K562 (cell line): ENCODE results near the gene ADGRA3. TPM values are rescaled to one million over a fixed set of nuclear protein-coding genes. Genes with fewer than 3 reads are reported as not detected.

Experiments
- ATAC-seq: fragments of 200-7000 bp; cut with Tn5 transposase; 3 replicates; pipeline ENCODE4 v1.9.1; 2020; ENCODE audit warnings: moderate library complexity
- BruUV-seq: library from RNA; stranded (reverse); fragments of 400-500 nt; replicated peaks from 2 replicates; lab custom pipeline; 2021; lab: Mats Ljungman, UMichigan
- CTCF ChIA-PET: fragments of 300-600 bp; formaldehyde crosslinking; extraction: SDS; loops from one replicate; lab custom pipeline; 2021; ENCODE audit warnings: low intra/inter-chr PET ratio; lab: Yijun Ruan, JAX
- POLR2A ChIA-PET: fragments of 300-600, 350-650 bp; sonication (Branson Sonifier 250); formaldehyde crosslinking; extraction: SDS; loops from one replicate; lab custom pipeline; 2021; ENCODE audit warnings: antibody characterized with exemption, inconsistent platforms; lab: Yijun Ruan, JAX
- DNase-seq, 4 experiments: peaks; one replicate each; pipeline versions ENCODE4 v3.0.0 to v3.0.0-alpha.2; 2011 to 2018; ENCODE audit warnings: low spot score in 3 of 4, mixed read lengths in 3 of 4; ENCODE audit errors: extremely low read depth in 1 of 4
- FAIRE-seq: peaks from 2 replicates; lab custom pipeline; 2011; peaks lifted over from hg19 to GRCh38; lab: Jason Lieb, UNC
- H2AFZ ChIP-seq: 2 replicates; pipeline ENCODE4 v1.6.0; 2011; ENCODE audit warnings: low read depth, low read length, control low read depth, inconsistent platforms
- H3K27ac ChIP-seq: fragments of 200-600 bp; 3 replicates; pipeline ENCODE4 v1.8.0; 2011; ENCODE audit warnings: low read depth, mild to moderate bottlenecking, control low read depth, inconsistent platforms, low read length, moderate library complexity, mixed read lengths; ENCODE audit errors: extremely low read depth
- H3K27me3 ChIP-seq, 2 experiments: fragments of 300-600 bp in 1 of 2; 2 replicates in 1 of 2; 3 replicates in 1 of 2; pipeline versions ENCODE4 v1.6.0 to v1.8.0; 2011; ENCODE audit warnings: inconsistent platforms in 2 of 2, low read length in 2 of 2, mild to moderate bottlenecking in 1 of 2, mixed read lengths in 1 of 2, moderate library complexity in 1 of 2; ENCODE audit not compliant: control insufficient read depth in 2 of 2, insufficient read depth in 2 of 2
- H3K36me3 ChIP-seq: fragments of 300-600 bp; 3 replicates; pipeline ENCODE4 v1.8.0; 2011; ENCODE audit warnings: mild to moderate bottlenecking, low read length, inconsistent platforms; ENCODE audit not compliant: control insufficient read depth, insufficient read depth
- H3K4me1 ChIP-seq, 2 experiments: fragments of 200-600 bp in 1 of 2; replicated peaks in 1 of 2; 2 replicates in 1 of 2; 3 replicates in 1 of 2; pipeline versions ENCODE4 v1.5.1 to v1.8.0; 2011; ENCODE audit warnings: inconsistent platforms in 2 of 2, low read length in 2 of 2, mild to moderate bottlenecking in 1 of 2, mixed read lengths in 1 of 2, moderate library complexity in 1 of 2; ENCODE audit not compliant: control insufficient read depth in 2 of 2, insufficient read depth in 2 of 2
- H3K4me2 ChIP-seq: 2 replicates; pipeline ENCODE4 v1.6.1; 2011; ENCODE audit warnings: low read length, control low read depth, inconsistent platforms, mixed read lengths; ENCODE audit not compliant: insufficient read depth
- H3K4me3 ChIP-seq: fragments of 200-600 bp; sonication (generic), shearing (Covaris generic); 2 replicates; pipeline ENCODE4 v1.5.1; 2016; ENCODE audit warnings: control low read depth, inconsistent platforms
- H3K79me2 ChIP-seq: fragments of 200-600 bp; 3 replicates; pipeline ENCODE4 v1.8.0; 2011; ENCODE audit warnings: low read length, inconsistent platforms; ENCODE audit not compliant: control insufficient read depth, insufficient read depth
- H3K9ac ChIP-seq, 2 experiments: 2 replicates each; pipeline versions ENCODE4 v1.6.0 to v1.6.1; 2011; ENCODE audit warnings: low read depth in 2 of 2, low read length in 2 of 2, control low read depth in 1 of 2, inconsistent platforms in 1 of 2, mild to moderate bottlenecking in 1 of 2, mixed read lengths in 1 of 2; ENCODE audit not compliant: insufficient read depth in 1 of 2
- H3K9me1 ChIP-seq: one replicate; pipeline ENCODE4 v1.6.0; 2011; ENCODE audit warnings: inconsistent platforms, mild to moderate bottlenecking, low read length, moderate library complexity; ENCODE audit not compliant: control insufficient read depth, insufficient read depth
- H3K9me3 ChIP-seq: replicated peaks from 2 replicates; pipeline ENCODE4 v1.5.1; 2011; ENCODE audit warnings: low read depth, low read length, inconsistent platforms; ENCODE audit not compliant: control insufficient read depth, insufficient read depth
- H4K20me1 ChIP-seq: replicated peaks from 2 replicates; pipeline ENCODE4 v1.6.1; 2011; ENCODE audit warnings: low read length, inconsistent platforms, mixed read lengths; ENCODE audit not compliant: control insufficient read depth, insufficient read depth
- BRD9 ChIP-seq: fragments of 450-650 bp; IDR thresholded peaks from 2 replicates; pipeline ENCODE4 v1.6.1; 2018; ENCODE audit warnings: low read depth; ENCODE audit not compliant: partially characterized antibody
- DIDO1 ChIP-seq: fragments of 450-650 bp; IDR thresholded peaks from 2 replicates; pipeline ENCODE4 v1.6.1; 2016; ENCODE audit warnings: low read depth, missing biosample characterization, missing genetic modification characterization
- MLLT1 ChIP-seq, 2 experiments: fragments of 450-650 bp; IDR thresholded peaks; 2 replicates each; pipeline ENCODE4 v1.6.1; 2016
- MTA2 ChIP-seq: fragments of 450-650 bp; IDR thresholded peaks from 2 replicates; pipeline ENCODE4 v1.6.1; 2016; ENCODE audit warnings: low read depth
- MXI1 ChIP-seq: IDR thresholded peaks from 2 replicates; pipeline ENCODE4 v1.6.1; 2011; ENCODE audit warnings: low read depth, mild to moderate bottlenecking, improper control_type of control experiment, low read length
- PRMT5 ChIP-seq: sonication (generic); formaldehyde crosslinking; IDR thresholded peaks from 2 replicates; pipeline ENCODE4 v1.5.0; 2020; ENCODE audit warnings: missing genetic modification reagents
- RBM14 ChIP-seq: fragments of 200-400 bp; formaldehyde crosslinking; IDR thresholded peaks from 2 replicates; pipeline ENCODE4 v1.6.1; 2018; ENCODE audit warnings: low read depth, mild to moderate bottlenecking, low read length, moderate library complexity, borderline replicate concordance; ENCODE audit not compliant: insufficient read depth
- SRSF3 ChIP-seq: fragments of 200-400 bp; formaldehyde crosslinking; IDR thresholded peaks from 2 replicates; pipeline ENCODE4 v1.6.1; 2016; ENCODE audit warnings: mild to moderate bottlenecking, low read length, moderate library complexity; ENCODE audit not compliant: insufficient read depth
- ZC3H11A ChIP-seq: IDR thresholded peaks from 2 replicates; pipeline ENCODE4 v1.6.1; 2012; ENCODE audit warnings: low read depth, low read length, improper control_type of control experiment
- ZNF121 ChIP-seq: sonication (generic); formaldehyde crosslinking; conservative IDR thresholded peaks from 2 replicates; pipeline ENCODE4 v1.8.0; 2022; ENCODE audit warnings: missing genetic modification reagents
- ZNF511 ChIP-seq: sonication (generic); formaldehyde crosslinking; IDR thresholded peaks from 2 replicates; pipeline ENCODE4 v1.8.0; 2022; ENCODE audit warnings: mild to moderate bottlenecking, missing genetic modification reagents
- WGBS: fragments of 100-300 bp; shearing (Covaris generic); methylation state at CpG from one replicate; pipeline ENCODE4 v1.1.6; 2016; ENCODE audit warnings: low coverage, mixed read lengths; ENCODE audit not compliant: insufficient coverage; ENCODE audit errors: missing lambda C conversion rate; 5-methylcytosine and 5-hydroxymethylcytosine counted together
- in situ Hi-C: fragments of 300-500 bp; cut with MboI; formaldehyde crosslinking; loops from 4 replicates; pipeline ENCODE4 v1.15.0; 2018; ENCODE audit warnings: inconsistent platforms, mixed read lengths
- intact Hi-C: fragments of 100-400 bp; cut with micrococcal nuclease; formaldehyde crosslinking; loops from 2 replicates; pipeline ENCODE4 v1.14.2; 2022
- polyA plus RNA-seq, 8 experiments: library from polyadenylated mRNA; depleted of rRNA in 4 of 8; stranded (reverse) in 5 of 8; unstranded in 3 of 8; fragments of >200 nt; fragmentation: Nextera tagmentation in 2 of 8; fragmentation: Illumina TruSeq in 1 of 8; extraction: Ambion mirVana in 2 of 8; extraction: Trizol in 1 of 8; gene quantifications; 2 replicates each; pipeline versions ENCODE4 v1.2.1 to v1.2.3, GENCODE V29; 2011 to 2014; ENCODE audit warnings: inconsistent platforms in 1 of 8, missing spikeins in 1 of 8
- total RNA-seq, 7 experiments: library from RNA; depleted of rRNA in 6 of 7; stranded (reverse); fragments of >200 nt in 6 of 7; fragmentation: Illumina TruSeq in 2 of 7; extraction: Trizol in 2 of 7; gene quantifications; 2 replicates each; pipeline versions ENCODE4 v1.2.1 to v1.2.3, GENCODE V29; 2011 to 2021; ENCODE audit warnings: low replicate concordance in 1 of 7

Gene ADGRA3
- total and polyA plus RNA-seq, 9 of the 15 experiments (the other 6 are each of a cell fraction or from before 2014, with no cell fraction given): 0.06 to 2.3 (median 0.27) TPM; not detected in 3

GRCh38 chr4:22345678-22346077 is 170.2 kb downstream of the ADGRA3 start:
- no peak overlapping the region for H3K4me3 ChIP-seq

GRCh38 chr4:22345055-22345454 is 170.8 kb downstream of the ADGRA3 start:
- Histone ChIP-seq H3K36me3 (no peaks in the 10 kb centered on the region), H3K9me1 (no peaks in the 10 kb centered on the region), H3K79me2 (no peaks in the 10 kb centered on the region), H3K27ac (no peak overlapping the region), H3K4me3 (no peak overlapping the region), H4K20me1 (no peaks in the 10 kb centered on the region), H3K4me1 (no peaks in the 10 kb centered on the region)
- ATAC-seq (no peak), DNase-seq (no peak), FAIRE-seq (no peak)
- POLR2A ChIA-PET: no interaction called here
- CTCF ChIA-PET: no interaction called here
- WGBS: 0% methylated on average over 1 of the region's 1 CpG
- no peak for TF ChIP-seq MLLT1 (IDR thresholded peaks at IDR 0.05)
- TF ChIP-seq DIDO1 (tag): no peak
- no peak for TF ChIP-seq MXI1
- TF ChIP-seq, all 486 proteins: peak for 0
- no peaks in the 10 kb centered on the region for H3K9me3 ChIP-seq
- H2AFZ ChIP-seq: no peak overlapping the region
- BruUV-seq: no TSS peak
- no peak overlapping the region for H3K9ac ChIP-seq
- in situ Hi-C loops (no loop called here), intact Hi-C loops (no loop called here)
- no peaks in the 10 kb centered on the region for H3K27me3 ChIP-seq
- no peak overlapping the region for H3K4me2 ChIP-seq

More at GRCh38 chr4:22345678-22346077, 170.2 kb downstream of the ADGRA3 start:
- Histone ChIP-seq H3K36me3 (no peaks in the 10 kb centered on the region), H3K9me3 (no peaks in the 10 kb centered on the region), H3K79me2 (no peaks in the 10 kb centered on the region), H4K20me1 (no peaks in the 10 kb centered on the region), H2AFZ (no peak overlapping the region), H3K27me3 (no peaks in the 10 kb centered on the region), H3K4me1 (no peaks in the 10 kb centered on the region), H3K27ac (no peak overlapping the region), H3K9ac (no peak overlapping the region), H3K9me1 (no peaks in the 10 kb centered on the region), H3K4me2 (no peak overlapping the region)
- ChIA-PET CTCF (no interaction called here), POLR2A (no interaction called here)
- WGBS: 11% methylated on average over 1 of the region's 1 CpG
- no peak for TF ChIP-seq BRD9
- TF ChIP-seq RBM14: no peak
- no peak for TF ChIP-seq ZNF511 (CRISPR knock-in tag)
- no peak for TF ChIP-seq ZC3H11A
- TF ChIP-seq ZNF121 (CRISPR knock-in tag): no peak
- no peak for TF ChIP-seq SRSF3
- no peak for TF ChIP-seq PRMT5 (CRISPR knock-in tag)
- TF ChIP-seq MTA2: no peak
- no peak for FAIRE-seq
- intact Hi-C loops (no loop called here), in situ Hi-C loops (no loop called here)
- BruUV-seq: no TSS peak
- no peak for ATAC-seq
- no peak for DNase-seq
